Measurements from ENCODE around the gene TENT4B.

DNA sequence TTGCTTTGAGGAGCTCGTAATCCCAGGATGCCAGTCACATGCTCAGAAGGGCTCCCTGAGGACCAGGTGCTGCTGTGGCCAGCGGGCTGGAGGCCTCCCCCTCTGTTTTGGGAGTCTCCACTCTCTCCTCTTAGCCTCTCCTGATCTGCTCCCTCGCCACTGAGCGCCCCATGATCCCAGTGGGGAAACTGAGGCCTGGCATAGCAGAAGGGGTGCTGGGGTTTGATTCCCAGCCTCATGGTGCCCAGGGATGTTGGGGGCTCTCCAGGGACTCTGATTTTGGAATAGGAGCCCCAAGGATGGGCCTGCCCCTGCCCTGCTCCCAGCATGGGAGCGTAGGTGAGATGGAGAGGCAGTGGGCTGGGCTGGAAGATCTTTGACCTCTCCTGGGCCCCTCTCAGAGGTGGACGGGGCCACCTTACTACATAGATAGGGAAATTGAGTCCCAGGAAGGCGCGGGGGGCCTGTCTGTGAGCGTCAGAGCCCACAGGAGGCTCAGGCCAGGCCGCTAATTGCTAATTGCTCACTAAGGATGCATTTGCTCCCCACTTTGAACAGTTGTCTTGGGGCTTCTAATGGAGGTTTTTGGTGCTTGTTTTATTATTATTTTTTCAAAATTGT is 112.7 kb downstream of the TENT4B start:
- TF ChIP-seq, protein P1, sequence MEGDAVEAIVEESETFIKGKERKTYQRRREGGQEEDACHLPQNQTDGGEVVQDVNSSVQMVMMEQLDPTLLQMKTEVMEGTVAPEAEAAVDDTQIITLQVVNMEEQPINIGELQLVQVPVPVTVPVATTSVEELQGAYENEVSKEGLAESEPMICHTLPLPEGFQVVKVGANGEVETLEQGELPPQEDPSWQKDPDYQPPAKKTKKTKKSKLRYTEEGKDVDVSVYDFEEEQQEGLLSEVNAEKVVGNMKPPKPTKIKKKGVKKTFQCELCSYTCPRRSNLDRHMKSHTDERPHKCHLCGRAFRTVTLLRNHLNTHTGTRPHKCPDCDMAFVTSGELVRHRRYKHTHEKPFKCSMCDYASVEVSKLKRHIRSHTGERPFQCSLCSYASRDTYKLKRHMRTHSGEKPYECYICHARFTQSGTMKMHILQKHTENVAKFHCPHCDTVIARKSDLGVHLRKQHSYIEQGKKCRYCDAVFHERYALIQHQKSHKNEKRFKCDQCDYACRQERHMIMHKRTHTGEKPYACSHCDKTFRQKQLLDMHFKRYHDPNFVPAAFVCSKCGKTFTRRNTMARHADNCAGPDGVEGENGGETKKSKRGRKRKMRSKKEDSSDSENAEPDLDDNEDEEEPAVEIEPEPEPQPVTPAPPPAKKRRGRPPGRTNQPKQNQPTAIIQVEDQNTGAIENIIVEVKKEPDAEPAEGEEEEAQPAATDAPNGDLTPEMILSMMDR (conservative IDR thresholded peaks at IDR 0.05; ENCODE audit: low read depth, low read length) = no peak
- TF ChIP-seq EZH2 (IDR thresholded peaks at IDR 0.05; ENCODE audit: borderline replicate concordance, low read depth, low read length, poor library complexity, severe bottlenecking) = no peak
